GM19025 (cell line): ENCODE data around the gene SREK1IP1.

Experiments used
- ATAC-seq: cut with Tn5 transposase; IDR thresholded peaks from one replicate; pipeline ENCODE4 v1.9.1; 2021; ENCODE audit warnings: mild to moderate bottlenecking, low read depth, moderate library complexity; ENCODE audit not compliant: unreplicated experiment

The SREK1IP1 gene

DNA sequence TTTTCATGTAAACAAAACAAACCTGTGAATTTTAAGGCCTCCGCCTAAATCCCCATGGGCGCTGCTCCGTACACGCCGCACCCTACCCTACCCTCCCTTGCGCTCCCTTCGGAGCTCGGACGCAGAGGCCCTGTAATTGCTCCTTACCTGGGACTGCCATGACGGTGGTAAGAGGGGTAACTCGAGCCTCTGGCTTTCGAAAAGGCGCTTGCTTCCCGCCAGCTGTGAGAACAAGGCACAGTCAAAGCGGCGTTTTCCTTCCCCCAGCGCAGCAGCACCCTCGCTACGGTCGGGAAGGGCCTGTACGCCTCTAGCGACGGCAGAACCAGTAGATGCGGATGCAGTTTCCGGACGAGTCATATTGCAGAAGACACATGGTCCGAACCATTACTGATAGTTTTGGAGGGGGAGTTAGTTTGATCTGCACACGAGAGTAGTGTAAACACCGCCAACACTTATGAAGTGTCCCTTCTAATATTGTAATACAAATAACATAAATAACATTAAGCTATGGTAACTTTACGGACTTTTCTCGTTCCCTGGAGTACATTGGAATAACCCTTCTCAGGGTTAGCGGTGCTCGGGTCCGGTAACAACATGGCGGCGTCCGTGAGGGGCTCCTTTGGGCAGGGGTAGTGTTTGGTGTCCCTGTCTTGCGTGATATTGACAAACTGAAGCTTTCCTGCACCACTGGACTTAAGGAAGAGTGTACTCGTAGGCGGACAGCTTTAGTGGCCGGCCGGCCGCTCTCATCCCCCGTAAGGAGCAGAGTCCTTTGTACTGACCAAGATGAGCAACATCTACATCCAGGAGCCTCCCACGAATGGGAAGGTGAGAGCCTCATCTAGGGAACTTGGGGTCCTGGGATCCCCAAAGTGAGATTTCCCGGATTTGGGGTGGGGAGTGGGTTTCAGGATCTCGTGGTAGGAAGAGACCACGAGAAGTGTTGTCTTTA is at the start of gene SREK1IP1, which contains the start of gene CWC27:
SREK1IP1 (minus strand) TSS at position 334 of the 955 bp plus-strand sequence; CDS start at position 160, 174 bp downstream.
CWC27 (plus strand) TSS at position 573 of the 955 bp plus-strand sequence; CDS start at position 790, 217 bp downstream.
- ATAC-seq, result peak; percentile 98

GRCh38 chr5:64818245-64818644 is 49.8 kb upstream of the SREK1IP1 start:
- ATAC-seq, result no peak

GRCh38 chr5:64814073-64814472 is 45.6 kb upstream of the SREK1IP1 start:
- peak; percentile 91 for ATAC-seq

DNA sequence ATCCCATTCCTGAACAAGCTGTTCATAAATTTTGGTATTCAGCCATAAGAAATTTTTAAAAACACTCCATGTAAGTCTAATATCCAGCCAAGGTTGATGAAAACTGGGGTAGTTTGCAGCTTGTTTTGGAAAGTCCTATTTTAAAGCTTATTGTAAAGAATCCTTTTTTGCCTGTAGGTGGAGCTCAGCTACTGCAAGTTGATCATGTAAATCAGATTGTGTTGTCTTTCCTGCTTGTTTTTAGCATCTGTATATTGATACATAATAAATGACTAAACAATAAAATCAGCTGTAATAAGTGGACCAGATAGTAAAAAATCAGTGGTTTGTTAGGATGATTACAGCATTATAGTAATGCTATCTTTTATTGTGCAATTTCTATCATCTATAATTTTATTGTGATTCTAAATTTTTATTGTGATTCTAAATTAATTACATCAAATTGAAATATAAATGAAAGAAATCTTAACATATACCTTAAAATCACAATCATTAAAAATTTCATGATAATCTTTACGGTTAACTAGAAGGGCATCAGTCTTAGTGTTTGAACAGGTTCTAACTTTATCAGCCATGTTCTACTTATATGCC is 42.7 kb upstream of the SREK1IP1 start:
- ATAC-seq, result no peak

GRCh38 chr5:64807520-64807919 is 39.0 kb upstream of the SREK1IP1 start:
- no peak for ATAC-seq

GRCh38 chr5:64806537-64806936 is 38.0 kb upstream of the SREK1IP1 start:
- no peak for ATAC-seq

DNA sequence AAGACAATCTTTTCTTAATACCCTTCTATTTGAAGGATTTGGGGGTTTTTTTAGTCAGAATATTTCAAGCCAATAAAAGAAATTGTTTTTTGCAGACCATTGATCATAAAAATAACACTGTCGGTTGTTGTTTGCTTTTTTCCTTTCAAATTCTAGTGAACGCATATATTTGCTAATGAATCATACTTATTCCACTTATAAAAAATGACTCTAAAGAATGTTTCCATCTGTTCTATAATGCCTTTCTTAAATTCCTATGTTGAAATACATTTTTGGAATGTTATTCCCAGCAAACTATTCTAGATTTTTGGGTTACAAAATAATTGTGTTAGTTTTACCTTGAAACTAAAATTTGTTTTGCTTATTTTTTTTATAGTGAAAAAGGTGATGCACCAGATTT is 32.4 kb upstream of the SREK1IP1 start:
- ATAC-seq, result no peak

- ATAC-seq, result no peak
These were observed 27.8 kb upstream of the SREK1IP1 start for GRCh38 chr5:64796301-64796700.

- ATAC-seq, result no peak
These were observed 25.7 kb upstream of the SREK1IP1 start for GRCh38 chr5:64794053-64794770.

GRCh38 chr5:64792469-64792868 is 24.0 kb upstream of the SREK1IP1 start:
- no peak for ATAC-seq

DNA sequence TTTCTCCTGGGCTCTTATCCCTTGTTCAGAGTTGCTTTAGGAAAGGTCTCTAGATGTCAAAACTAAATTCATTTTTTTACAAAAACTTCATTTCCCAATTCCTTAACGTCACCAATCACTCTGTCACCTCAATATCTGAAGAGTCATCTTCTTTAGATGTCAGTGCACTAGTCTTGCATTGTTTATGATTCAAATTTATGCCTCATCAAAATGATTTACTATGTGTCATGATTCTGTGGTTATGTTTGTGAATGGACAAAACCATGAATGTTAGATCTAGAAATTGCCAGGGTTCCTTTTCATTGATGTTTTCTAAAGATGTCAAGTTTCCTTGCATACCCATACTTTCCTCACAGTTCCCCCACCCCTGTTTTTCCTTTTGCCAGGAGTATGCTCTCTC is 21.7 kb upstream of the SREK1IP1 start:
- ATAC-seq, result no peak

DNA sequence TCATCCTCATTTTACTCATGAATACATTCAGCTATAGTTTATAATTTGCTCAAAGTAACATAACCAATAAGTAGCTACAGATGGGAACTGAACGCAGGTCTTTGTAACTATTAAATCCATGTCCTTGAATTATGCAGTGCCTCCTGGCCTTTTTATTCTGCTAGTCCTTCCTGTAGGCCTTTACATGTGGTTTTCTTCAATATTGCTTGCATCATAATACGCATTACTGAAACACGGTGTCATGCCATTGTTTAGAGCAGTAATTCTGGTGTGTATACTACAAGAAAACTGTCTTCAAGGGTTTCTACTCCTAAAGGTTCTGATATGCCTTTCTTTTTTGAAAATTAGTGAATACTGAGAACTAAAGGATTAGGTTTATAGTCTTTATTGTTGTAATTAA is 21.0 kb upstream of the SREK1IP1 start:
- no peak for ATAC-seq

DNA sequence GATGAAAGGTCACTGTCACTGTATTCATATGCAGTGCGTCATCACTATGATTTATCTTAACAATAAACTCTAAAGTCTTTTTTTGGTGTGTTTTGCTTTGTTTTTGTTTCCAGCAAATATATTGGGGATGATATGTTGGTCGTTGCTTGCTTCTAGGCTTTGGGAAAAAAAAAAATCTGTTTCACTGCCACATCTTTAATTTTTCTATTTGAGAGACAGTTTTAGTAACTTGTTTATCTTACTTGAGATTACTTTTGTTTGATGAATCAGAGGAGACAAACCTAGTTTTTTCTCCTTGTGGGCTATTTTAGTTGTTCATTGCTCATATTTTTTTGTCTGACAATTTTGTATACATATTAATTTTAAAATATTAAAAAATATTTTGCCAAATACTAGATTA is 19.7 kb upstream of the SREK1IP1 start:
- no peak for ATAC-seq

- ATAC-seq, result no peak
These were observed 17.9 kb upstream of the SREK1IP1 start for GRCh38 chr5:64786372-64786771.

- ATAC-seq, result peak; percentile 80
These were observed 16.0 kb upstream of the SREK1IP1 start for GRCh38 chr5:64784451-64785025.

- ATAC-seq, result no peak
These were observed 6.8 kb upstream of the SREK1IP1 start for GRCh38 chr5:64775291-64775690.

GRCh38 chr5:64773533-64773932 is 5.0 kb upstream of the SREK1IP1 start:
- ATAC-seq, result no peak

GRCh38 chr5:64771736-64772135 is 3.2 kb upstream of the SREK1IP1 start:
- no peak for ATAC-seq

- no peak for ATAC-seq
These were observed 1.4 kb upstream of the SREK1IP1 start for GRCh38 chr5:64769855-64770254.

DNA sequence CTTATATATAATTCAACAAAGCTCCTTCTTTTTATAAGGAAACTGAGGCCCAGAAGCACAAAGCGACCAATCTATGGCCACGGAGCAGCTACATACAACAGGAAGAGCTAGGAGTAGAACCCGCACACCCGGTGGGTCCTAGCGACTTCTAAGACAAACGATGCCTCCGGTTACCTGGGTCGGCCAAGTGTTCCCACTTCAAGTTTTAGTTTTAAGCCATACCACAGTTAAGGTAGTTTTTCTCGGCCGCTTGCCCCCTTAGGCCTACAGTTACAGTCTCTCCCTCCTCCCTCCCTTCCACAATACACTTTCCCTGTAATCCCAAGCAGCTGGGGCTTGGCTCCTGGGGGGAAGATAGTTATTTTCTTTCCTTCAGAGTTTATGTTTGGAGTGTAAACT is 533 bp downstream of the SREK1IP1 start:
- peak; percentile 1 for ATAC-seq

DNA sequence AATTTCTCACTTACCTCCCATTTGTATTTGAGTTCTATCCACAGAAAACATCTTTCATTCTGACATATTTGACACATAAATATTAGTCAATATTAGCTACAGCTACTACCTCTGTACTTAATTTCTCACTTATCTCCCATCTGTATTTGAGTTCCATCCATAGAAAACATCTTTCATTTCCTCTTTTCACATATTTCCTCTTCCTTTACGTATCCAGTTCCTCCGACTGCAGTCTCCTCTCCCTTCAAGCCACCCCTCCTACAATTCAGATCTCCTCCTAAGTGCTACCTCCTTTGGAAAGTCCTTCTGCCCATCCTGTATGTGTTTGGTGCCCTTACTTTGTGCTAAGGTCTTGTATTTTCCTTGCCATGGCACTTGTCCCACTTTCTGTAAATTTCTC is 1.6 kb downstream of the SREK1IP1 start:
- ATAC-seq, result no peak
